ENCODE data around the gene DACT3.

DNA sequence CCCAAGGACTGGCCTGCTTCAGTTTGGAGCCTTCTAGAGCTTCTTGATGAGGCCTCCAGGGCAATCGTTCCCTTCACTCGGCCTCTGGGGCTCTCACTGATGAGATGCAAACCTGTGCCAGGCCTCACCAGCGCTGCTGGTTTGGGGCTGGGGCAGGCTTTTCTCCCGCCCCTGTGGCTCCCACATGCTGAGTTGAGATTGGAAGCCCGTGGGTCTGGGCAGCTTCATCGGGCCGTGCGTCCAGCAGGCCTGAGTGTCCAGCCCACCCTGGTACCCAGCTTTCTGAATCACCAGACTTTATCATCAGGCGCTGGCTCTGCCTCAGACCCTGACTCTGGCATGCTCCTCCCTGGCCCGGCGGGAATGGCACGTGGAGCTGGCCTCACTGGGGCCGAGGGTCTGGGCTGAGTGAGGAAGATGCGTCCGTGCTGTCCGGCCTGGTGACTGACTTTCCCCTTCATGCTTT is 55.6 kb downstream of the DACT3 start:
- TF ChIP-seq, protein P1, sequence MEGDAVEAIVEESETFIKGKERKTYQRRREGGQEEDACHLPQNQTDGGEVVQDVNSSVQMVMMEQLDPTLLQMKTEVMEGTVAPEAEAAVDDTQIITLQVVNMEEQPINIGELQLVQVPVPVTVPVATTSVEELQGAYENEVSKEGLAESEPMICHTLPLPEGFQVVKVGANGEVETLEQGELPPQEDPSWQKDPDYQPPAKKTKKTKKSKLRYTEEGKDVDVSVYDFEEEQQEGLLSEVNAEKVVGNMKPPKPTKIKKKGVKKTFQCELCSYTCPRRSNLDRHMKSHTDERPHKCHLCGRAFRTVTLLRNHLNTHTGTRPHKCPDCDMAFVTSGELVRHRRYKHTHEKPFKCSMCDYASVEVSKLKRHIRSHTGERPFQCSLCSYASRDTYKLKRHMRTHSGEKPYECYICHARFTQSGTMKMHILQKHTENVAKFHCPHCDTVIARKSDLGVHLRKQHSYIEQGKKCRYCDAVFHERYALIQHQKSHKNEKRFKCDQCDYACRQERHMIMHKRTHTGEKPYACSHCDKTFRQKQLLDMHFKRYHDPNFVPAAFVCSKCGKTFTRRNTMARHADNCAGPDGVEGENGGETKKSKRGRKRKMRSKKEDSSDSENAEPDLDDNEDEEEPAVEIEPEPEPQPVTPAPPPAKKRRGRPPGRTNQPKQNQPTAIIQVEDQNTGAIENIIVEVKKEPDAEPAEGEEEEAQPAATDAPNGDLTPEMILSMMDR (conservative IDR thresholded peaks at IDR 0.05 in 1 of 2, IDR thresholded peaks at IDR 0.05 in 1 of 2; ENCODE audit: low read depth in 1 of 2, low read length in 2 of 2) = no peak
- TF ChIP-seq EZH2 (IDR thresholded peaks at IDR 0.05; ENCODE audit: low read length, missing control alignments) = no peak
